ENCODE data around the gene ZMYND15. TPM values are rescaled to one million over a fixed set of nuclear protein-coding genes. Genes with fewer than 3 reads are reported as not detected.
A peak's percentile ranks its signal among the peaks of the same experiment; 100 is the strongest.

ZMYND15 gene
- total and polyA plus RNA-seq, 2 of the 13 experiments (the other 11 are each of a cell fraction or from before 2014, with no cell fraction given): 0.24 to 2.7 TPM

- TF ChIP-seq NAIF1 (CRISPR knock-in tag; IDR thresholded peaks at IDR 0.05; ENCODE audit: borderline replicate concordance) (no peak), RAD51 (IDR thresholded peaks at IDR 0.05; ENCODE audit: borderline replicate concordance) (no peak), RORA (CRISPR knock-in tag; IDR thresholded peaks at IDR 0.05) (no peak), ZNF138 (CRISPR knock-in tag; IDR thresholded peaks at IDR 0.05; ENCODE audit: low read depth) (no peak), ZNF496 (CRISPR knock-in tag; IDR thresholded peaks at IDR 0.05; ENCODE audit: insufficient replicate concordance) (no peak), RCOR2 (CRISPR knock-in tag; IDR thresholded peaks at IDR 0.05) (peak; percentile 90), ZFX (CRISPR knock-in tag; IDR thresholded peaks at IDR 0.05; ENCODE audit: low read depth) (no peak), ZNF136 (CRISPR knock-in tag; IDR thresholded peaks at IDR 0.05; ENCODE audit: low read depth) (no peak), ZNF432 (CRISPR knock-in tag; IDR thresholded peaks at IDR 0.05; ENCODE audit: borderline replicate concordance) (no peak), FLYWCH1 (CRISPR knock-in tag; IDR thresholded peaks at IDR 0.05) (no peak), CENPT (CRISPR knock-in tag; IDR thresholded peaks at IDR 0.05; ENCODE audit: low read depth) (no peak), SMAD3 (CRISPR knock-in tag; IDR thresholded peaks at IDR 0.05) (peak; percentile 77; the same call in 1 of the 2 replicates), ZNF512B (CRISPR knock-in tag; IDR thresholded peaks at IDR 0.05; ENCODE audit: borderline replicate concordance) (0 out of 2 replicates have a peak, but pooled peaks have one; percentile 88), CTCF (CRISPR knock-in tag; IDR thresholded peaks at IDR 0.05) (no peak), MED8 (CRISPR knock-in tag; IDR thresholded peaks at IDR 0.05; ENCODE audit: insufficient replicate concordance) (no peak), PHF20 (CRISPR knock-in tag; IDR thresholded peaks at IDR 0.05) (no peak), ZMAT5 (CRISPR knock-in tag; IDR thresholded peaks at IDR 0.05; ENCODE audit: borderline replicate concordance, low read depth) (no peak), HNF1A (IDR thresholded peaks at IDR 0.05; ENCODE audit: low read depth) (0 out of 2 replicates have a peak, but pooled peaks have one; percentile 44), HNF1A (CRISPR knock-in tag; IDR thresholded peaks at IDR 0.05; ENCODE audit: borderline replicate concordance) (peak; percentile 62; the same call in 1 of the 2 replicates), FOSL2 (CRISPR knock-in tag; IDR thresholded peaks at IDR 0.05) (peak; percentile 86)
These were observed 38.5 kb downstream of the ZMYND15 start (continued) for GRCh38 chr17:4777969-4778760.
